GM12878 (cell line): ENCODE data around the gene LSM3. TPM values are rescaled to one million over a fixed set of nuclear protein-coding genes. Genes with fewer than 3 reads are reported as not detected.

Source experiments
- EGR1 ChIP-seq, 2 experiments: IDR thresholded peaks; 1 replicate in 1 of 2; 2 replicates in 1 of 2; pipeline ENCODE4 v1.6.1; 2011 to 2012; ENCODE audit warnings: low read depth in 2 of 2, low read length in 2 of 2, borderline replicate concordance in 1 of 2, mild to moderate bottlenecking in 1 of 2, moderate library complexity in 1 of 2
- ESRRA ChIP-seq: IDR thresholded peaks from 2 replicates; pipeline ENCODE4 v1.6.1; 2012; ENCODE audit warnings: mild to moderate bottlenecking, low read length, improper control_type of control experiment
- NFYA ChIP-seq: IDR thresholded peaks from 2 replicates; pipeline ENCODE4 v1.6.1; 2011; ENCODE audit warnings: low read depth, mild to moderate bottlenecking, low read length, improper control_type of control experiment, borderline replicate concordance
- RFX5 ChIP-seq: IDR thresholded peaks from 2 replicates; pipeline ENCODE4 v1.6.1; 2011; ENCODE audit warnings: low read depth, low read length, improper control_type of control experiment
- ZNF592 ChIP-seq: fragments of 450-650 bp; IDR thresholded peaks from 2 replicates; pipeline ENCODE4 v1.6.1; 2017; ENCODE audit warnings: mild to moderate bottlenecking, moderate library complexity
- polyA plus RNA-seq, 11 experiments: library from polyadenylated mRNA; depleted of rRNA in 4 of 11; unstranded in 6 of 11; stranded (reverse) in 5 of 11; fragments of >200 nt; fragmentation: Nextera tagmentation in 4 of 11; fragmentation: Illumina TruSeq in 1 of 11; extraction: Ambion mirVana in 4 of 11; extraction: Trizol in 1 of 11; gene quantifications; 1 replicate in 1 of 11; 2 replicates in 10 of 11; pipeline versions ENCODE4 v1.2.1 to v1.2.3, GENCODE V29; 2011 to 2016; ENCODE audit warnings: inconsistent platforms in 2 of 11, missing spikeins in 2 of 11, low read depth in 1 of 11
- total RNA-seq, 4 experiments: library from RNA; depleted of rRNA in 3 of 4; stranded (reverse); fragments of >200 nt in 3 of 4; fragmentation: Illumina TruSeq in 1 of 4; extraction: Trizol in 1 of 4; gene quantifications; 2 replicates each; pipeline versions ENCODE4 v1.2.1 to v1.2.3, GENCODE V29; 2013 to 2021
- TF ChIP-seq, protein P1 (sequence below), 3 experiments: IDR thresholded peaks in 2 of 3; conservative IDR thresholded peaks in 1 of 3; 2 replicates each; pipeline ENCODE4 v1.5.1; 2011; ENCODE audit warnings: low read depth in 3 of 3, low read length in 3 of 3, mild to moderate bottlenecking in 3 of 3, control low read depth in 2 of 3, moderate library complexity in 2 of 3, inconsistent platforms in 1 of 3, mixed read lengths in 1 of 3; ENCODE audit not compliant: control insufficient read depth in 2 of 3, insufficient read depth in 1 of 3; ENCODE audit errors: extremely low read depth in 1 of 3

LSM3 gene
- total and polyA plus RNA-seq, 10 of the 15 experiments (the other 5 are each of a cell fraction or from before 2014, with no cell fraction given), result 15.5 to 111 (median 29.1) TPM

- TF ChIP-seq, protein P1, sequence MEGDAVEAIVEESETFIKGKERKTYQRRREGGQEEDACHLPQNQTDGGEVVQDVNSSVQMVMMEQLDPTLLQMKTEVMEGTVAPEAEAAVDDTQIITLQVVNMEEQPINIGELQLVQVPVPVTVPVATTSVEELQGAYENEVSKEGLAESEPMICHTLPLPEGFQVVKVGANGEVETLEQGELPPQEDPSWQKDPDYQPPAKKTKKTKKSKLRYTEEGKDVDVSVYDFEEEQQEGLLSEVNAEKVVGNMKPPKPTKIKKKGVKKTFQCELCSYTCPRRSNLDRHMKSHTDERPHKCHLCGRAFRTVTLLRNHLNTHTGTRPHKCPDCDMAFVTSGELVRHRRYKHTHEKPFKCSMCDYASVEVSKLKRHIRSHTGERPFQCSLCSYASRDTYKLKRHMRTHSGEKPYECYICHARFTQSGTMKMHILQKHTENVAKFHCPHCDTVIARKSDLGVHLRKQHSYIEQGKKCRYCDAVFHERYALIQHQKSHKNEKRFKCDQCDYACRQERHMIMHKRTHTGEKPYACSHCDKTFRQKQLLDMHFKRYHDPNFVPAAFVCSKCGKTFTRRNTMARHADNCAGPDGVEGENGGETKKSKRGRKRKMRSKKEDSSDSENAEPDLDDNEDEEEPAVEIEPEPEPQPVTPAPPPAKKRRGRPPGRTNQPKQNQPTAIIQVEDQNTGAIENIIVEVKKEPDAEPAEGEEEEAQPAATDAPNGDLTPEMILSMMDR (IDR thresholded peaks at IDR 0.05 in 2 of 3, conservative IDR thresholded peaks at IDR 0.05 in 1 of 3; ENCODE audit: control insufficient read depth in 2 of 3, extremely low read depth in 1 of 3, insufficient read depth in 1 of 3, low read depth in 3 of 3, low read length in 3 of 3), result no peak
- TF ChIP-seq NFYA (no peak), ZNF592 (no peak), EGR1 (IDR thresholded peaks at IDR 0.05; ENCODE audit: borderline replicate concordance in 1 of 2, low read depth in 2 of 2, low read length in 2 of 2) (no peak), RFX5 (no peak), ESRRA (no peak)
Measured at GRCh38 chr3:14169435-14169834, 9.2 kb upstream of the LSM3 start (continued).
